Tibial nerve (tissue), 4 donors: ENCODE data around the gene H2BK1. TPM values are rescaled to one million over a fixed set of nuclear protein-coding genes. Genes with fewer than 3 reads are reported as not detected.
A peak's percentile ranks its signal among the peaks of the same experiment; 100 is the strongest.

Source experiments
- DNase-seq, 2 donors: peaks; one replicate each; pipeline ENCODE4 v3.0.0-alpha.2; 2019; ENCODE audit warnings: low spot score in 2 of 2
- H3K27ac ChIP-seq, 4 donors: fragments of 200-600 bp; sonication (generic) in 3 of 4; one replicate each; pipeline ENCODE4 v1.5.1; 2017 to 2019; ENCODE audit warnings: mild to moderate bottlenecking in 1 of 4
- H3K27me3 ChIP-seq, 2 donors: fragments of 200-600 bp; sonication (generic) in 1 of 2; one replicate each; pipeline versions ENCODE4 v1.5.1 to v1.6.0; 2017 to 2019
- H3K36me3 ChIP-seq, 3 donors: fragments of 200-600 bp; sonication (generic); one replicate each; pipeline ENCODE4 v1.5.1; 2018 to 2019
- H3K4me1 ChIP-seq, 4 donors: fragments of 200-600 bp; sonication (generic) in 3 of 4; one replicate each; pipeline ENCODE4 v1.5.1; 2017 to 2019
- H3K4me3 ChIP-seq, 4 donors: fragments of 200-600 bp; sonication (generic) in 3 of 4; one replicate each; pipeline ENCODE4 v1.5.1; 2017 to 2019; ENCODE audit warnings: mild to moderate bottlenecking in 1 of 4, moderate library complexity in 1 of 4
- H3K9me3 ChIP-seq, 4 donors: fragments of 200-600 bp; sonication (generic) in 3 of 4; one replicate each; pipeline ENCODE4 v1.5.1; 2017 to 2019
- CTCF ChIP-seq, 5 experiments: fragments of 200-600 bp in 3 of 5; fragments of 450-650 bp in 2 of 5; sonication (generic) in 3 of 5; IDR thresholded peaks; one replicate each; pipeline ENCODE4 v1.5.1; 2016 to 2019; ENCODE audit warnings: antibody characterized with exemption in 5 of 5, mild to moderate bottlenecking in 3 of 5, moderate library complexity in 2 of 5
- EP300 ChIP-seq, 2 donors: sonication (generic); formaldehyde crosslinking; IDR thresholded peaks; one replicate each; pipeline ENCODE4 v1.6.1; 2017; ENCODE audit warnings: antibody characterized with exemption in 2 of 2, mild to moderate bottlenecking in 1 of 2
- POLR2A ChIP-seq, 2 donors: fragments of 450-650 bp; IDR thresholded peaks; one replicate each; pipeline ENCODE4 v1.6.1; 2017; ENCODE audit warnings: antibody characterized with exemption in 2 of 2, mild to moderate bottlenecking in 2 of 2, moderate library complexity in 2 of 2
- WGBS, 2 donors: methylation state at CpG; one replicate each; pipeline ENCODE4 v1.1.5; 2018; 5-methylcytosine and 5-hydroxymethylcytosine counted together
- total RNA-seq, 4 donors: library from RNA; depleted of rRNA; stranded (reverse); fragments of >200 nt; gene quantifications; one replicate each; pipeline ENCODE4 v1.1.0, GENCODE V29; 2016

Gene H2BK1
- total RNA-seq, 4 donors from 2014 or later: not detected

- WGBS, 2 donors: 2 to 9% methylated on average over 19 to 24 of the region's 29 CpGs
- Histone ChIP-seq H3K9me3 (no peaks in the 10 kb centered on the region), H3K4me1 (peaks cover 0 to 91% (median 59%) of the 10 kb centered on the region in 4 donors), H3K4me3 (peak overlapping the region; percentile 59 to 81 (median 74)), H3K36me3 (no peaks in the 10 kb centered on the region), H3K27ac (peak overlapping the region; percentile 85 to 98 (median 93)), H3K27me3 (no peaks in the 10 kb centered on the region)
- DNase-seq: no peak
- no peak for TF ChIP-seq CTCF (IDR thresholded peaks at IDR 0.05)
- TF ChIP-seq EP300 (IDR thresholded peaks at IDR 0.05): no peak
- no peak for TF ChIP-seq POLR2A (IDR thresholded peaks at IDR 0.05)
Observed at GRCh38 chr7:151247611-151248345, 37.5 kb upstream of the H2BK1 start.

GRCh38 chr7:151246851-151247580 lies 36.7 kb upstream of the H2BK1 start:
- DNase-seq: no peak
- WGBS, 2 donors: 30 to 32% methylated on average over 3 to 4 of the region's 4 CpGs
- Histone ChIP-seq H3K9me3 (no peaks in the 10 kb centered on the region), H3K27ac (peak overlapping the region; percentile 85 to 98 (median 93)), H3K4me1 (peaks cover 0 to 86% (median 54%) of the 10 kb centered on the region in 4 donors), H3K36me3 (peaks cover 0 to 5% (median 0%) of the 10 kb centered on the region in 3 donors), H3K4me3 (peak overlapping the region in 3 of 4 donors; percentile 70 to 81 (median 79)), H3K27me3 (no peaks in the 10 kb centered on the region)
- TF ChIP-seq CTCF (IDR thresholded peaks at IDR 0.05) (no peak), EP300 (IDR thresholded peaks at IDR 0.05) (no peak), POLR2A (IDR thresholded peaks at IDR 0.05) (no peak)

DNA sequence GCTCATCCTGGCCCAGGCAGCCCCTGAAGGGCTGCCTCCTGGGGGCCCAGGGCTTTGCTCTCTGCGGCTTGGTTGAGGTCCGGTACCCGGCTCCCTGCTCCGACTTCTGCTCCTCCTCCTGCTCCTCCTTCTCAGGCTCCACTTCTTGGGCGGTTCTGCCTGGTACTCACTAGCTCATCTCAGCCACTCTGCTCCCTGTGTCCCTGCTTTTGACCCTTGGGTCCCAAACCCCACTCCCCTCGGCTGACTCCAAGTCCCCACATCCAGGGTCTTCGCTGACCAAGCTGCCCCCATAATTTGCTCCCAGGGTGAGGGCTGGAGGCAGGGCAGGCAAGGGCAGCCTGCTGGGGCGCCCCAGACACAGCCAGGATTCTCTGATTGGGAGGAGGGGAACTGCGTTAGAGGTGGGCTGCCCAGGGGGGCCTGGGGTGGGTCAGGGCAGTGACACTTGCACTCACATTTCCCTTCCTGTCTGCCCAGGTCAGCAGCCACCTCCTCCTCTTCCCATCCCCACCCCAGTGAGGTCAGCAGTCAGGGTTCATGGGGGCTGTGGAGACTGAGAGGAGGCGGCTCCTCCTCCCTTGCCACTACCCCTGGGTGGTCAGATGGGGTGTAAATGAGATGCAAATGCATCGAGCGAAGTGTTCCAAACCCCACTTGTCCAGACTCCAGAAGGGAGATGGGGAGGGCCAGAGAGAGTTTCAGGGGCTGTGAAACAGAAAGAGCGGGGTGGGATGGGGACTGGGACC lies 36.0 kb upstream of the H2BK1 start:
- Histone ChIP-seq H3K27ac (peak overlapping the region in 2 of 4 donors; percentile 96 to 98), H3K36me3 (peaks cover 0 to 12% (median 0%) of the 10 kb centered on the region in 3 donors), H3K27me3 (no peaks in the 10 kb centered on the region), H3K9me3 (no peaks in the 10 kb centered on the region), H3K4me1 (peaks cover 0 to 82% (median 53%) of the 10 kb centered on the region in 4 donors), H3K4me3 (peak overlapping the region in 3 of 4 donors; percentile 37 to 46 (median 38))
- DNase-seq: no peak
- TF ChIP-seq EP300 (IDR thresholded peaks at IDR 0.05): no peak
- TF ChIP-seq POLR2A (IDR thresholded peaks at IDR 0.05): no peak
- TF ChIP-seq CTCF (IDR thresholded peaks at IDR 0.05): no peak
- 31 to 33% methylated on average over 13 of the region's 13 CpGs for WGBS, 2 donors

DNA sequence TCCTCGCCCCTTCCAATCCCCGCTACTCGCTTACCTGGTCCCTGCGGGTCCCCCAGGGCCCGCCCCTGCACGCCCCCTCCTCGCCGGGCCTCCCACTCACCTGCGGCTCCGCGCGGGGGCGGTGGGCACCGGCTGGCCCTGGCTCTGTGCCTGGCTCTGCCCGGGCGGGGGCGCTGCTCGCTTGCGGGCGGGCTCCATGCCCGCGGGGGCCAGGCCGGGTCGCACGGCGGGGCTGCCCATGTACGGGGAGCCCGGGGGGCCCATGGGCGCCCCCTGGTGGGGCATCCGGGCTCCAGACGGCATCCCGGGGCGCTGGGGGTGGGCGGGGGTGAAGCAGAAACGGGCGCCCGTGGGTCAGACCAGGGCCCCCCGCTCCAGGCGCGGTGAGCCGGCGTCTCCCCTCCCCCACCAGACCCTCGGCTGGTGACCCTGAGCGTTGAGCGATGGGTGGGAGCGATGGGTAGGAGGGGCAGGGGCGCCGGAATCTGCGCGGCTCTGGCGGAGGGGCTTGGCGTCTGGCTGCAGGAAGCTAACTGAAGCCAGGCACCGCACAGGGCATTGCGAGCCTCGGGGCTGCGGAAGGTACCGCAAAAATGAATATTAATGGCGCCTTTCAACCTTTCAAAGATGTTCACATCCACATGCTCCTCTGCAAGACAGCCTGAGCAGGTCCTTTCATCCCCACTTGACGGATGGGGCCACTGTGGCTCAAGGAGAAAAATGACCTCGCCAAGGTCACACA lies 35.2 kb upstream of the H2BK1 start:
- WGBS, 2 donors: 5 to 10% methylated on average over 31 to 34 of the region's 60 CpGs
- Histone ChIP-seq H3K27me3 (no peaks in the 10 kb centered on the region), H3K4me1 (peaks cover 0 to 75% (median 49%) of the 10 kb centered on the region in 4 donors), H3K4me3 (peak overlapping the region; percentile 10 to 46 (median 38)), H3K27ac (peak overlapping the region; percentile 21 to 96 (median 58)), H3K36me3 (peaks cover 0 to 19% (median 0%) of the 10 kb centered on the region in 3 donors), H3K9me3 (no peaks in the 10 kb centered on the region)
- no peak for DNase-seq
- TF ChIP-seq POLR2A (IDR thresholded peaks at IDR 0.05) (no peak), CTCF (IDR thresholded peaks at IDR 0.05) (peak; percentile 58 to 77 (median 66)), EP300 (IDR thresholded peaks at IDR 0.05) (no peak)
